LNCaP clone FGC (cell line): ENCODE data around the gene FIBCD1.

Source experiments
- DNase-seq: peaks from one replicate; pipeline ENCODE4 v3.0.0-alpha.2; 2011; ENCODE audit warnings: low read depth
- H3K4me3 ChIP-seq: 2 replicates; pipeline ENCODE4 v1.5.1; 2011; ENCODE audit warnings: mild to moderate bottlenecking, low read depth, low read length, control low read depth
- TF ChIP-seq, protein P1 (sequence below): IDR thresholded peaks from 2 replicates; pipeline ENCODE4 v1.5.1; 2012; ENCODE audit warnings: mild to moderate bottlenecking; ENCODE audit not compliant: control insufficient read depth, insufficient read depth; ENCODE audit errors: extremely low read depth

FIBCD1 gene

DNA sequence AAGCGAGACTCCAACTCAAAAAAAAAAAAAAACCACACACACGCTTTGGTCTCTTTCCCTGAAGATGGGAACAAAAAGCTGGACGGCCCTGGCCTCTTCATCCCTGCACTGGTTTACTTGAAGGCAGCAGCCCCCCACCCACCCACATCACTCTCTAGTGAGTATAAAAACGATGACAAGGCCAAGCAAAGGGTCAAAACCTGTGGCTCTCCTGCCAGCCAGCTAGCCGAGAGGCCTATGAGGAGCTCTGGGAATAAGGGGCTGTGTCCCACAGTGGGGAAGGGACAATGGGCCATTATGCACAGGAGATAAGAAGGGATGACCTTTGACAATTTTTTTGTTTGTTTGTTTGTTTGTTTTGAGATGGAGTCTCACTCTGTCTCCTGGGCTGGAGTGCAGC, 55.6 kb downstream of the FIBCD1 start:
- no peak overlapping the region for H3K4me3 ChIP-seq
- no peak for DNase-seq
- TF ChIP-seq, protein P1, sequence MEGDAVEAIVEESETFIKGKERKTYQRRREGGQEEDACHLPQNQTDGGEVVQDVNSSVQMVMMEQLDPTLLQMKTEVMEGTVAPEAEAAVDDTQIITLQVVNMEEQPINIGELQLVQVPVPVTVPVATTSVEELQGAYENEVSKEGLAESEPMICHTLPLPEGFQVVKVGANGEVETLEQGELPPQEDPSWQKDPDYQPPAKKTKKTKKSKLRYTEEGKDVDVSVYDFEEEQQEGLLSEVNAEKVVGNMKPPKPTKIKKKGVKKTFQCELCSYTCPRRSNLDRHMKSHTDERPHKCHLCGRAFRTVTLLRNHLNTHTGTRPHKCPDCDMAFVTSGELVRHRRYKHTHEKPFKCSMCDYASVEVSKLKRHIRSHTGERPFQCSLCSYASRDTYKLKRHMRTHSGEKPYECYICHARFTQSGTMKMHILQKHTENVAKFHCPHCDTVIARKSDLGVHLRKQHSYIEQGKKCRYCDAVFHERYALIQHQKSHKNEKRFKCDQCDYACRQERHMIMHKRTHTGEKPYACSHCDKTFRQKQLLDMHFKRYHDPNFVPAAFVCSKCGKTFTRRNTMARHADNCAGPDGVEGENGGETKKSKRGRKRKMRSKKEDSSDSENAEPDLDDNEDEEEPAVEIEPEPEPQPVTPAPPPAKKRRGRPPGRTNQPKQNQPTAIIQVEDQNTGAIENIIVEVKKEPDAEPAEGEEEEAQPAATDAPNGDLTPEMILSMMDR = no peak

DNA sequence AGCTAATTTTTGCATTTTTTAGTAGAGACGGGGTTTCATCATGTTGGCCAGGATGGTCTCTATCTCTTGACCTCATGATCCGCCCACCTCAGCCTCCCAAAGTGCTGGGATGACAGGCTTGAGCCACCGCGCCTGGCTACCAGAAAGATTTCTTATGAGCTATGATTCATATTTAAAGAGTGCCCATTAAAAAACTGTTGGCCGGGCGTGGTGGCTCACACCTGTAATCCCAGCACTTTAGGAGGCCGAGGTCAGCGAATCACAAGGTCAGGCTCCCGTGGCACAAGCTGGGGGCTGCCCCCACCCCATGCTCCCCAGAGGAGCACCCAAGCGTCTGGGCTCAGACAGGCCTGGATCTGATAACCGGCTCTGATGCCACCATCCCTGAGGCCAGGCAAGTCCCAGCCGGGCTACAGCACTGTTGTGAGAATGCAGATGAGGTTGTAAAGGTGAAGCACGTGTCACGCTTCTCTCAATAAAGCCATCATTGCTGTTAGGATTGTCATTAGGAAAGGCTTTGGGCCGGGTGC, 56.3 kb downstream of the FIBCD1 start:
- no peak overlapping the region for H3K4me3 ChIP-seq
- TF ChIP-seq, protein P1 = no peak
- DNase-seq = no peak

DNA sequence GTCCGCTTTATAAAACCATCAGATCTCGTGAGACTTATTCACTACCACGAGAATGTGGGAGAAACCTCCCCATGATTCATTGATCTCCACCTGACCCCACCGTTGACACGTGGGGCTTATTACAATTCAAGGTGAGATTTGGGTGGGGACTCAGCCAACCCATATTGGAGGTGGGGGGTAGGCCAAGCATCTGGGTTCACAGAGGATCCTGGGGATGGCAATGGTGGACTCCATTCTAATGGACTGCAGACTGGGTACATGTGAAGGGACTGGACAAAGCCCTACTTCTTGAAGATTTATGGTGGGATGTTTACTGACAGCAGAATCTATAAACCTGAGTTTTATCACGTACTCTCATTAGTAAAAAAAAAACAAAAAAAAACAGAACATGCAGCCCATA, 57.5 kb downstream of the FIBCD1 start:
- no peak for DNase-seq
- TF ChIP-seq, protein P1 = no peak
- no peak overlapping the region for H3K4me3 ChIP-seq

DNA sequence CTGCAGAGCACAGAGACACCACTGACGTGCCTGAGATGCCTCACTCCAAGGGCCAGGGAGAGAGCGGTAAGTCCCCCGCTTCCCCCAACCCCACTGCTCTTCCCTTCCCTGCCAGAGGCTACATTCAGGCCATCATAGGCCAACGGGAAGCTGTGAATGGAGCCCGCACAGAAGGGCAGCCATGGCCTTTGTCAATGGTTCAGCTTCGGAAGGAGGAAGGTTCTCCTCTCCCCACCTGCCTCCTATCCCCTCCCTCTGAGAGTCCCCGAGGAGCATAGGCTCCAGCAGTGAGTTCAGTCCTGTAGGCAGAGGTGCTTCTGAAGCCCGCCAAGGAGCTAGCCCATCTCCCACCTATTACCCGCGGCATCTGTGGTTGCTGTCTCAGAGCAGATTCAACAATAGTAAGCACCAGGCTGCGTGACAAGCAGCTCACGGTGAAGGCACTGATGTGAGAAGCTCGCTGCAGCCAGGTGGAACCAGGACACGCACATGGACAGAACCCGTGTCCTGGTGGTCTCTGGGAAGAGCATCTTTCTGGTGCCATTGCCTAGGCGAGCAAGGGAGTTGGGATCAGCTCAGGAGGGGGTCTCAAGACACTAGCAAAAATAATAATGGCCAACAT, 58.3 kb downstream of the FIBCD1 start:
- TF ChIP-seq, protein P1 = no peak
- no peak for DNase-seq
- no peak overlapping the region for H3K4me3 ChIP-seq

DNA sequence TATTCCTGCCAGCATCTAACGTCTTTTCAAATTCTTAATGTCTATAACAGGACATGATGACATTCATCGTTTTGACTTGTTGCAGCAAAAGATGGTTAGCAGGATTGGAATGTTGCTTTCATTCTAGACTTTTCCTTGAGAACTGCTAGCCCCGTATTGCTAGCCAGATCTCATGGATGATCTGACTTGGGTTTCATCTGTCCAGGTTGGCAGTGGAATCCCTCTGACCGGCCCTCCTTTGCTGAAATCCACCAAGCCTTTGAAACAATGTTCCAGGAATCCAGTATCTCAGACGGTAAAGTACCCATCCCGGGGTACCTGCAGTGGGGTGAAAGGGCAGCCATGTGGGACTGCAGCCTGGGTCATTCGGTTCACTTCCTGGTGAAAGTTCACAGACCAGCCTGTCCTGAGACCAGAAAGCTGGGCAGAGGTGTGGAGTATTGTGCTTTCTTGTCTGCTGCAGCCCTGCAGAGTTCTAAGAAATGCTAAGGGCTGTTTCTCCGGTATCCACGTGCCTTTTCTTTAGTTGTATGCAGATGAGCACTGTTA, 59.1 kb downstream of the FIBCD1 start:
- no peak overlapping the region for H3K4me3 ChIP-seq
- no peak for DNase-seq
- TF ChIP-seq, protein P1 = no peak

DNA sequence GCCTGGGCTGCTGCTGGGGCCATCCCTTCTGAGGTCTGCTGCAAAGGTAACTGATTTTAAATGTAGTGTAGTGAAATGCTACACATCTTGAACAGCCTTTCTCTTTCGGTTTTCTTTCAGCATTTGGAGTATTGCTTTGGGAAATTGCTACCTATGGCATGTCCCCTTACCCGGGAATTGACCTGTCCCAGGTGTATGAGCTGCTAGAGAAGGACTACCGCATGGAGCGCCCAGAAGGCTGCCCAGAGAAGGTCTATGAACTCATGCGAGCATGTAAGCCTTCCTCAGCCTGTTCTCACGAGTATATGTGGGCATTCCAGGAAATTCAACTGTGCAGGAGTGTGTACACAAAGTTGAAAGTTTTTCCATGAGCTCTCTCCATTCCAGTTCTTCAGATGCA, 60.8 kb downstream of the FIBCD1 start:
- no peak for DNase-seq
- TF ChIP-seq, protein P1 = no peak
- no peak overlapping the region for H3K4me3 ChIP-seq

DNA sequence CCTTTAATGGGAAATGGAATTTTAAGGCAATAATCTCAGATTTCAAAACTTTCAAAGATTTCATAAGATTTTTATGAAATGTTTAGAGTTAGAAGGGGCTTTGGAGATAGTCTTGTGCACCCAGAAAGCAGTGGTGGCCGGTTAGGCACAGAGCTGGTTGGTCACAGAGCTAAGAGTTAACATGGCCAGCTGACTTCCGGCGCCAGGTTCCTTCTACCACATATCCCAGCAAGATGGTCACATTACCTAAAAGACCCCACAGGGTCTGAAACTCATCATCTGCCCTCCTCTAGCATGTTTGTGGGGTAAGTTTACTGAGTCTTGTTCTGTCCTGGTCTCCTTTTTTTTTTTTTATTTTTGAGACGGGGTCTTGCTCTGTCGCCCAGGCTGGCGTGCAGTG, 61.7 kb downstream of the FIBCD1 start:
- no peak for DNase-seq
- TF ChIP-seq, protein P1 = no peak
- H3K4me3 ChIP-seq = no peak overlapping the region
